ENCODE data around the gene AGXT2. TPM values are rescaled to one million over a fixed set of nuclear protein-coding genes. Genes with fewer than 3 reads are reported as not detected.
"Not testable (repeated sequence)": the region's sequence is repeated elsewhere in the genome, so short reads cannot be mapped to it uniquely, and the experiment has no call there.

The AGXT2 gene
- total RNA-seq, 1 experiment from 2014 or later = not detected

GRCh38 chr5:34977934-34978613 lies 69.7 kb downstream of the AGXT2 start:
- TF ChIP-seq MYBL2 (CRISPR knock-in tag; IDR thresholded peaks at IDR 0.05) = no peak
- no peak for TF ChIP-seq ARID4B (CRISPR knock-in tag; IDR thresholded peaks at IDR 0.05; ENCODE audit: borderline replicate concordance)
- TF ChIP-seq ZNF671 (CRISPR knock-in tag; IDR thresholded peaks at IDR 0.05) = no peak
- TF ChIP-seq PRDM15 (CRISPR knock-in tag; IDR thresholded peaks at IDR 0.05) = no peak
- no peak for TF ChIP-seq KAT7 (CRISPR knock-in tag; IDR thresholded peaks at IDR 0.05; ENCODE audit: borderline replicate concordance)
- TF ChIP-seq SOX15 (CRISPR knock-in tag; IDR thresholded peaks at IDR 0.05) = no peak
- CTCF ChIA-PET = interaction anchor here (1.6 kb wide), 1 partner anchor 25 kb away, joined by 6 read pairs; no protein-coding TSS in a partner anchor
- no peak overlapping the region; the same call in 1 of the 2 replicates for H3K27ac Mint-ChIP-seq
- no peaks in the 10 kb centered on the region for H3K27me3 Mint-ChIP-seq (ENCODE audit: low read depth)
- DNase-seq (ENCODE audit: low spot score) = no peak
- no peak for ATAC-seq
- H3K36me3 Mint-ChIP-seq = peaks cover 24% of the 10 kb centered on the region
- POLR2A ChIA-PET = no interaction called here
- peaks cover 8% of the 10 kb centered on the region for H3K4me1 Mint-ChIP-seq
- H3K4me3 Mint-ChIP-seq = no peak overlapping the region
- H3K9me3 Mint-ChIP-seq = peaks cover 39% of the 10 kb centered on the region

GRCh38 chr5:34976347-34976746 lies 71.4 kb downstream of the AGXT2 start:
- H3K9me3 Mint-ChIP-seq = peaks cover 21% of the 10 kb centered on the region
- H3K27me3 Mint-ChIP-seq (ENCODE audit: low read depth) = no peaks in the 10 kb centered on the region
- ChIA-PET POLR2A (no interaction called here), CTCF (no interaction called here)
- H3K36me3 Mint-ChIP-seq = peaks cover 8% of the 10 kb centered on the region
- no peak overlapping the region for H3K4me3 Mint-ChIP-seq
- TF ChIP-seq CBFB (CRISPR knock-in tag; IDR thresholded peaks at IDR 0.05; ENCODE audit: low read depth) = no peak
- no peak for TF ChIP-seq ATF3 (CRISPR knock-in tag; conservative IDR thresholded peaks at IDR 0.05)
- no peak for TF ChIP-seq ZNF317 (CRISPR knock-in tag; IDR thresholded peaks at IDR 0.05; ENCODE audit: borderline replicate concordance, low read depth)
- TF ChIP-seq OVOL2 (CRISPR knock-in tag; IDR thresholded peaks at IDR 0.05; ENCODE audit: borderline replicate concordance) = no peak
- no peak for TF ChIP-seq FOXK1 (CRISPR knock-in tag; IDR thresholded peaks at IDR 0.05)
- no peak for TF ChIP-seq ERG (CRISPR knock-in tag; IDR thresholded peaks at IDR 0.05)
- no peak for TF ChIP-seq JUN (CRISPR knock-in tag; IDR thresholded peaks at IDR 0.05)
- TF ChIP-seq PRRX2 (CRISPR knock-in tag; IDR thresholded peaks at IDR 0.05) = no peak
- TF ChIP-seq ATF6 (CRISPR knock-in tag; IDR thresholded peaks at IDR 0.05) = no peak
- peak; percentile 47 for ATAC-seq
- DNase-seq (ENCODE audit: low spot score) = no peak
- H3K27ac Mint-ChIP-seq = no peak overlapping the region
- peaks cover 8% of the 10 kb centered on the region for H3K4me1 Mint-ChIP-seq

- H3K9me3 Mint-ChIP-seq; H3K36me3 Mint-ChIP-seq; H3K27me3 Mint-ChIP-seq (ENCODE audit: low read depth); ATAC-seq; H3K4me3 Mint-ChIP-seq; CTCF ChIA-PET; H3K27ac Mint-ChIP-seq; POLR2A ChIA-PET; DNase-seq (ENCODE audit: low spot score); H3K4me1 Mint-ChIP-seq: not testable (repeated sequence)
Measured at GRCh38 chr5:34971655-34972054, 76.1 kb downstream of the AGXT2 start.

Data from WTC11 (cell line).